Rectal smooth muscle tissue (tissue), 1 donor: ENCODE measurements around the gene PITHD1.
"Not testable (repeated sequence)": the region's sequence is repeated elsewhere in the genome, so short reads cannot be mapped to it uniquely, and the experiment has no call there.

ENCODE experiments used
- H3K27ac ChIP-seq: one replicate; pipeline ENCODE4 v1.7.0; 2013; ENCODE audit warnings: low read depth, low read length, inconsistent platforms
- H3K27me3 ChIP-seq: one replicate; pipeline ENCODE4 v1.7.0; 2013; ENCODE audit warnings: low read length; ENCODE audit not compliant: control insufficient read depth, insufficient read depth
- H3K36me3 ChIP-seq: one replicate; pipeline ENCODE4 v1.7.0; 2013; ENCODE audit warnings: low read length; ENCODE audit not compliant: control insufficient read depth, insufficient read depth
- H3K4me1 ChIP-seq: one replicate; pipeline ENCODE4 v1.7.0; 2013; ENCODE audit warnings: low read length; ENCODE audit not compliant: control insufficient read depth, insufficient read depth
- H3K4me3 ChIP-seq: one replicate; pipeline ENCODE4 v1.7.0; 2013; ENCODE audit warnings: low read length
- H3K9ac ChIP-seq: one replicate; pipeline ENCODE4 v1.7.0; 2013; ENCODE audit warnings: low read length

PITHD1 gene

DNA sequence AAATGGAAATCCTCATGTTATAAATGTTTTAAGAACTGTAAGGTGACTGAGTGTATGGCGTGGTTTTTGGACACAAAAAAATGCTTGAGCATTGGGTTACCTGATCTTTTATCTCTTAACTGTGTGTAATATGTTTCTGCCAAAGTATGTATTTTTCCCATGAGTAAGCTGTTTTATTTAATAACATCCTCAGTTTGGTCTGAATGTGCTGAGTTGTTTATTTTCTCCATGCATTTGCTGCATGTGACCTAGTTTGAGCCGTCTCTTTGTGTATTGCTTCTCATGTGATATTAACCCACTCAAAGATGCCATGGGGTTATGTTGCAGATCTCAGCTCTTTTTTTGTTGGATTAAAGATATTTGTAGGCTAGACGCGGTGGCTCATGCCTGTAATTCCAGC, 6.6 kb downstream of the PITHD1 start:
- no peak overlapping the region for H3K27ac ChIP-seq
- no peaks in the 10 kb centered on the region for H3K4me1 ChIP-seq
- no peaks in the 10 kb centered on the region for H3K27me3 ChIP-seq
- no peak overlapping the region for H3K9ac ChIP-seq
- H3K36me3 ChIP-seq: peaks cover 8% of the 10 kb centered on the region
- no peak overlapping the region for H3K4me3 ChIP-seq

- H3K27ac ChIP-seq: no peak overlapping the region
- no peak overlapping the region for H3K9ac ChIP-seq
- peaks cover 7% of the 10 kb centered on the region for H3K4me1 ChIP-seq
- H3K4me3 ChIP-seq: no peak overlapping the region
- peaks cover 8% of the 10 kb centered on the region for H3K36me3 ChIP-seq
- no peaks in the 10 kb centered on the region for H3K27me3 ChIP-seq
Observed at GRCh38 chr1:23787701-23788100, 9.5 kb downstream of the PITHD1 start.

DNA sequence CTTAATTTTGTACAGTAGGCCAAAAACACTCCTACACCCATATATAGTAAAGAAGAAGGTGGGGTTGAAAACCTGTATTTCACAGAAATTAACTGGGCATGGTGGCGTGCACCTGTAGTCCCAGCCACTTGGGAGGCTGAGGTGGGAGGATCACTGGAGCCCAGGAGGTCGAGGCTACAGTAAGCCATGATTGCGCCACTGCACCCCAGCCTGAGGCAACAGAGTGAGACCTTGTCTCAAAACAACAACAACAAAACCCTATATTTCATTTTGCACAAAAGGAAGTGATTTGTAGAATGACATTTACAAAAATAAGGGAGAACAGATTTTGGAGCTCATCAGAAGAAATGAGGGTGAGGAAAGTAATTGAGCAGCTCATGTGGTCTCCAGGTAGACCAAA, 10.5 kb downstream of the PITHD1 start:
- Histone ChIP-seq H3K36me3 (peaks cover 8% of the 10 kb centered on the region), H3K9ac (no peak overlapping the region), H3K27ac (no peak overlapping the region), H3K27me3 (no peaks in the 10 kb centered on the region), H3K4me1 (peaks cover 11% of the 10 kb centered on the region), H3K4me3 (no peak overlapping the region)

DNA sequence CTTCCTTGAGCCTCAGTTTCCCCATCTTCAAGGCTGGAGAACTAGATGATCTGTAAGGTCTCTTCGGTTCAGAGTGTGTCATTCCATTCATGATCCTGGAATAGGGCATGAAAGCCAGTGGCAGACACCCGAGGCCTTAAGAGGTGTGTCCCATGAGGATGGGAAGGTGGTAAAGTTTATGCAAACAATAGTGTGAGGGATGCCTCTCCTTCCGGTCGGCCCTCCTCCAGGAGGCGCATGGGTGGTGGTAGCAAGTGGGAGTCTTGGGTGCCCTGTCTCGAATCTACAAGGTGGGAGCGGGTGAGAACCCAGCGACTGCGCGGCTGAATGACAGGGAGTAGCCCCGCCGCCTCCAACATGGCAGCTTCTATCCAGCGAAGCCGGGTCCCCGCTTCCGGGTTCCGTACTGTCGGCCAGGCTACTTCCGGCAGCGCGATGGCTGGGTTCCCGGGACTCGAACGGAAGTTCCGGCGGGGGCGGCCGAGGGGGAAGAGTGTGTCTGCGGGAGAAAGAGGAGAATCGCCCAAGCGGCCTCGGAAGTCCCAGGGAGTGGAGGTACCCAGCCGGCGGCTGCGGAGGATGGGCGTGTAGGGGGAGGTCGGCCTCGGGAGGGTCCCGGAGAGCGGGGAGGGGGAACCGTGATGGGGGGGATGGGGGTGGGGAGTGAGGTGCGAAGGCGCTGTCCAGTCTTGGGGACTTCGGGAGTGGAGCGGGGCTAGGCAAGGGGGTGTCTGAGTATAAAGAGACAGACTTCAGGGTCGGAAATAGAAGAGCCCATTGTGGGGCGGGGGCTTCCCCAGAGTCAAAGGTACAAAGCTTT, 12.7 kb downstream of the PITHD1 start, which contains the start of gene LYPLA2:
Gene LYPLA2 (plus strand): TSS at position 450 of the 820 bp plus-strand sequence. CDS start 1,538 bp downstream, outside the sequence.
- Histone ChIP-seq H3K4me3 (peak within 1 kb of the TSS; percentile 77), H3K4me1 (peaks cover 11% of the 10 kb centered on the region), H3K27ac (peak within 1 kb of the TSS; percentile 18)

DNA sequence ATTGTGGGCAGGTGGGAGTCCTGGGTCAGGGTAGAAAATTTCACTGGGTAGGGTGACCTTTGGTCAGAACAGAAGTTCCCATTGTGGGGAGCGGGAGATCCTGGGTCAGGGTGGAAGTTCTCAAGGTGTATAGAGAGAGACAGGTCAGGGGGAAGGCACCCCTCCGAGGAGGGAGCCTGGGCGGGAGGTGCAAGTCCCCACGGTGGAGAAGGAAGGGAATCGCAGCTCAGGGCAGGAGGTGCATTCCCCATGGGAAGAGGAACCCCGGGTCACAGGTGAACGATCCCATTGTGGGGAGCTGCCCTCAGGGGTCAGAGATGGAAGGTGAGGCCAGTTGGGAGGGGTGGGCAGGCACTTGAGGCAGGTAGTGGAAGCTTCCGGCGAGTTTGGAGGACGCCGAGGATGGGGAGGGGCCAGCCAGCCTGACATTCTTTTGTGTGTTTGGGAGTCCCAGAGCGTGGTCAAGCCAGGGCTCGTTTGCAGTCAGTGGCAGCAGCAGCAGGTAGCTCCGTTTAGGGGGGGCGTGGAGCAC, 13.4 kb downstream of the PITHD1 start:
- Histone ChIP-seq H3K36me3 (peaks cover 8% of the 10 kb centered on the region), H3K4me1 (peaks cover 11% of the 10 kb centered on the region), H3K27ac (no peak overlapping the region), H3K9ac (peak overlapping the region; percentile 42), H3K4me3 (peak overlapping the region; percentile 77), H3K27me3 (no peaks in the 10 kb centered on the region)

More for the DNA sequence above, 12.7 kb downstream of the PITHD1 start, which contains the start of gene LYPLA2:
- Histone ChIP-seq H3K9ac (peak within 1 kb of the TSS; percentile 42), H3K27me3 (no peaks in the 10 kb centered on the region), H3K36me3 (peaks cover 8% of the 10 kb centered on the region)

DNA sequence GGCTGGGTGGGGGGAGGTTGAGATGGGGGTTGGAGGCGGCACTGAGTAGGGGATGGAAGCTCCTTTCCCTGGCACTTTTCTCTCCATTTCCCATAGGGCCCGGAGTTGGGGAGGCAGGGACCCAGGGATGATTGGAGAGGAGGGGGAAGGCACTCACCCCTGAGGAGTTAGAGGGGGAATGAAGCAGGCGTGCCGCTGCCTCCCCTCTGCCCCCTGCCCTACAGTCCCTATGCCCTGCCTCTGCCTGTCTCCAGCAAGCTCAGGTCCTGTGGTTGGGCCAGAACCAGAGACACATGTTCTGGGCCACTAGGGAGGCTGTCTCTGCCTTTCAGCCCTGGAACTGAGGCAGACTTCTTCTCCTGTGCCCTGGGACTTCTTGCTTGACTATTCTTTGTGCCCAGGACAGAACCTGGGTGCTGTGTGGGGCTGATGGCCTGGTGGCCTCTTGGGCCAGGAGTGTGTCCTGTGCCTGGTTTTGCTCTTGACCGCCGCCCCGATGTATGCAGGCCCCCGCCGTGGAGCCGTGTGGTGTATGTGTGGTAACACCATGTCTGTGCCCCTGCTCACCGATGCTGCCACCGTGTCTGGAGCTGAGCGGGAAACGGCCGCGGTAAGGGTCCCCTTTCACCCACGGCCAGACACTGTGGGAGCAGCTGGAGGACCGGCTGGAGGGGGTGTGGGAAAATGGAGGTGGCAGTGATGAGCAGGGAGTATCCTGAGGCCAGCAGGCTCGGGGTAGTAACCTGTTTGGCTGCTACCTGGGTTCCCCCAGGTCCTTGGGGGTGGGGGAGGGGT, 14.1 kb downstream of the PITHD1 start:
- no peaks in the 10 kb centered on the region for H3K27me3 ChIP-seq
- no peak overlapping the region for H3K27ac ChIP-seq
- peaks cover 11% of the 10 kb centered on the region for H3K4me1 ChIP-seq
- peak overlapping the region; percentile 77 for H3K4me3 ChIP-seq
- H3K9ac ChIP-seq: no peak overlapping the region
- H3K36me3 ChIP-seq: peaks cover 9% of the 10 kb centered on the region

- Histone ChIP-seq H3K36me3 (peaks cover 7% of the 10 kb centered on the region), H3K27me3 (no peaks in the 10 kb centered on the region), H3K9ac (no peak overlapping the region), H3K27ac (peak overlapping the region; percentile 1), H3K4me3 (no peak overlapping the region), H3K4me1 (peaks cover 11% of the 10 kb centered on the region)
Observed at GRCh38 chr1:23793018-23793781, 15.0 kb downstream of the PITHD1 start.

DNA sequence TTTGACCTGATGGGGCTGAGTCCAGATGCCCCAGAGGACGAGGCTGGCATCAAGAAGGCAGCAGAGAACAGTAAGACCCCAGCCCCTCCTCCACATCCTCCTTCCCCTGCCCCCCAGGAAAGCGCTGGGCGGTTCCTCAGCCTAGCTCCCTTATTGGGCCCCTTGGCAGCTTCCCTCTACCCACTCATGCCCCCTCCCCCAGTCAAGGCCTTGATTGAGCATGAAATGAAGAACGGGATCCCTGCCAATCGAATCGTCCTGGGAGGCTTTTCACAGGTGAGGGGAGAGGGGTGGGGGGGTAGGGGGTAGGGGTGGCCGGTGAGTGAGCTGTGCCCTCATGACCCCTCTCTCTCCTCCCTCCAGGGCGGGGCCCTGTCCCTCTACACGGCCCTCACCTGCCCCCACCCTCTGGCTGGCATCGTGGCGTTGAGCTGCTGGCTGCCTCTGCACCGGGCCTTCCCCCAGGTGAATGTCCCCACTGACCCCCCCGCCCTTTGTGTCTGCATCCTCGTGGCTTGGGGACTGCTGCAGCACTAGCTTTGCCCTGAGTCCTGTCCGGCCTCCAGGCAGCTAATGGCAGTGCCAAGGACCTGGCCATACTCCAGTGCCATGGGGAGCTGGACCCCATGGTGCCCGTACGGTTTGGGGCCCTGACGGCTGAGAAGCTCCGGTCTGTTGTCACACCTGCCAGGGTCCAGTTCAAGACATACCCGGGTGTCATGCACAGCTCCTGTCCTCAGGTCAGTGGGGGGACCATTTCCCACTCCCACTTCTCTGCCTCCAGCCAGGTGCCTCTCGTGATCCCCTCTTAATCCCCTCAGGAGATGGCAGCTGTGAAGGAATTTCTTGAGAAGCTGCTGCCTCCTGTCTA, 15.9 kb downstream of the PITHD1 start:
- H3K27ac ChIP-seq: peak overlapping the region; percentile 1
- peaks cover 7% of the 10 kb centered on the region for H3K36me3 ChIP-seq
- peaks cover 11% of the 10 kb centered on the region for H3K4me1 ChIP-seq
- no peaks in the 10 kb centered on the region for H3K27me3 ChIP-seq
- no peak overlapping the region for H3K9ac ChIP-seq
- H3K4me3 ChIP-seq: no peak overlapping the region

DNA sequence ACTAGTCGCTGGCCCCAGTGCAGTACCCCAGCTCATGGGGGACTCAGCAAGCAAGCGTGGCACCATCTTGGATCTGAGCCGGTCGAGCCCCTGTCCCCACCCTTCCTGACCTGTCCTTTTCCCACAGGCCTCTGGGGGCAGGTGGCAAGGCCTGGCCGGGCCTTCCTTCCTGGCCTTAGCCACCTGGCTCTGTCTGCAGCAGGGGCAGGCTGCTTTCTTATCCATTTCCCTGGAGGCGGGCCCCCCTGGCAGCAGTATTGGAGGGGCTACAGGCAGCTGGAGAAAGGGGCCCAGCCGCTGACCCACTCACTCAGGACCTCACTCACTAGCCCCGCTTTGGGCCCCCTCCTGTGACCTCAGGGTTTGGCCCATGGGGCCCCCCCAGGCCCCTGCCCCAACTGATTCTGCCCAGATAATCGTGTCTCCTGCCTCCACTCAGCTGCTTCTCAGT, 16.5 kb downstream of the PITHD1 start:
- H3K9ac ChIP-seq, H3K4me3 ChIP-seq, H3K36me3 ChIP-seq, H3K27ac ChIP-seq, H3K27me3 ChIP-seq: not testable (repeated sequence)
- H3K4me1 ChIP-seq: peaks cover 16% of the 10 kb centered on the region

DNA sequence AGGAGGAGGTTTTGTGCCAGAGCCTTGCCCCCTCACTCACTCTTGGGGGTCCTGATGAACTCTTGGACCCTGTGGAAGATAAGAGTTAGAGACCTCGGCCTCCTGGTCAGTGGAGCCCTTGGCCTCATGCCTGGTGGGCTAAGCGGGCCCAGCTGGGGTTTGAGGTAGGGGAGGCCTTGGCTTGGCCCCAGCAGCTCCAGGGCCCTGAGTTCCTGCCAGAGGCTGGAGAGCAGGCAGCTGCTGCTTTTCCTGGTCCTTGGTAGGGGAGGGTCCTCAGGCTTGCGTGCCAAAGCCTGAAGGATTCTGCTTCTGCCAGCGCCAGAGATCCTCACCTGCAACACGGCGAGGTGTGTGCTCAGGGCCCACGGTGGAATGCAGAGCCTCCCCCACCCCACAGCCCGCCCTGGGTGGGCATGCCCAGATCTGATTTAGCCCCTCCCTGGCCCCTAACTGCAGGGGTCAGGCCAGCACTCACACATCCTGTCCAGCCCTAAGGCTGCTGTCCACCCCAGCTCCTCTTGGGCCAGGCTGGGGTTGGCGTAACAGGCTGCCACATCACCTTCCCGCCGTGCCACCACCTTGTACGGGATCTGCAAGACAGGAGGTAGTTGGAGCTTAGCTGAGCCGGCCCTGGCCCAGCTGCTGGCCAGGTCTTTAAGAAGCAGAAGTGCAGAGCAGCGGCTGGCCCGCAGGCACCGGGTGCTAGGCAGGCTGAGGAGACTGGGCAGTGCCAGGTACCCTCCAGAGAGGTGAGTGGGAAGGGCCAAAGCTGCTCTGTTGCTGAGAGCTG, 17.7 kb downstream of the PITHD1 start:
- Histone ChIP-seq H3K27ac (no peak overlapping the region), H3K4me1 (peaks cover 18% of the 10 kb centered on the region), H3K27me3 (no peaks in the 10 kb centered on the region), H3K36me3 (peaks cover 7% of the 10 kb centered on the region), H3K4me3 (no peak overlapping the region), H3K9ac (no peak overlapping the region)
